NCI-H1694 (cell line): ENCODE results near the gene MRPS6.
A peak's percentile ranks its signal among the peaks of the same experiment; 100 is the strongest.

Source experiments
- DNase-seq: peaks from one replicate; lab custom pipeline; 2025; lab: John Stamatoyannopoulos, UW

Gene MRPS6

GRCh38 chr21:34073032-34073748, at the start of gene MRPS6, which contains the start of gene SLC5A3:
Gene MRPS6 (plus strand): TSS chr21:34073578. CDS start chr21:34073701, 123 bp downstream.
Gene SLC5A3 (plus strand): TSS chr21:34073578. CDS start chr21:34095199, 21,621 bp downstream.
- DNase-seq, result peak; percentile 14

GRCh38 chr21:34023691-34024373, 49.5 kb upstream of the MRPS6 start:
- no peak for DNase-seq

- no peak for DNase-seq
Observed at GRCh38 chr21:34024374-34024693, 49.0 kb upstream of the MRPS6 start.

GRCh38 chr21:34027721-34028461, 45.5 kb upstream of the MRPS6 start:
- no peak for DNase-seq

- DNase-seq, result no peak
Observed at GRCh38 chr21:34029743-34030528, 43.4 kb upstream of the MRPS6 start.

GRCh38 chr21:34031835-34032370, 41.5 kb upstream of the MRPS6 start:
- no peak for DNase-seq

- DNase-seq, result no peak
Observed at GRCh38 chr21:34034369-34035014, 38.9 kb upstream of the MRPS6 start.

- no peak for DNase-seq
Observed at GRCh38 chr21:34035619-34036354, 37.6 kb upstream of the MRPS6 start.

- DNase-seq, result no peak
Observed at GRCh38 chr21:34037009-34037795, 36.2 kb upstream of the MRPS6 start.

- DNase-seq, result no peak
Observed at GRCh38 chr21:34039678-34040382, 33.5 kb upstream of the MRPS6 start.

- no peak for DNase-seq
Observed at GRCh38 chr21:34042735-34043134, 30.6 kb upstream of the MRPS6 start.

- no peak for DNase-seq
Observed at GRCh38 chr21:34043333-34043732, 30.0 kb upstream of the MRPS6 start.

GRCh38 chr21:34046917-34047316, 26.5 kb upstream of the MRPS6 start:
- DNase-seq, result no peak

GRCh38 chr21:34047835-34048234, 25.5 kb upstream of the MRPS6 start:
- DNase-seq, result no peak

GRCh38 chr21:34052171-34052570, 21.2 kb upstream of the MRPS6 start:
- DNase-seq, result no peak

- DNase-seq, result no peak
Observed at GRCh38 chr21:34054259-34054658, 19.1 kb upstream of the MRPS6 start.

GRCh38 chr21:34055615-34056014, 17.8 kb upstream of the MRPS6 start:
- DNase-seq, result no peak

- DNase-seq, result no peak
Observed at GRCh38 chr21:34061983-34062382, 11.4 kb upstream of the MRPS6 start.

- no peak for DNase-seq
Observed at GRCh38 chr21:34065027-34065426, 8.4 kb upstream of the MRPS6 start.
